Measurements from ENCODE around the gene TGFBR3.
A peak's percentile ranks its signal among the peaks of the same experiment; 100 is the strongest.

TGFBR3 gene

DNA sequence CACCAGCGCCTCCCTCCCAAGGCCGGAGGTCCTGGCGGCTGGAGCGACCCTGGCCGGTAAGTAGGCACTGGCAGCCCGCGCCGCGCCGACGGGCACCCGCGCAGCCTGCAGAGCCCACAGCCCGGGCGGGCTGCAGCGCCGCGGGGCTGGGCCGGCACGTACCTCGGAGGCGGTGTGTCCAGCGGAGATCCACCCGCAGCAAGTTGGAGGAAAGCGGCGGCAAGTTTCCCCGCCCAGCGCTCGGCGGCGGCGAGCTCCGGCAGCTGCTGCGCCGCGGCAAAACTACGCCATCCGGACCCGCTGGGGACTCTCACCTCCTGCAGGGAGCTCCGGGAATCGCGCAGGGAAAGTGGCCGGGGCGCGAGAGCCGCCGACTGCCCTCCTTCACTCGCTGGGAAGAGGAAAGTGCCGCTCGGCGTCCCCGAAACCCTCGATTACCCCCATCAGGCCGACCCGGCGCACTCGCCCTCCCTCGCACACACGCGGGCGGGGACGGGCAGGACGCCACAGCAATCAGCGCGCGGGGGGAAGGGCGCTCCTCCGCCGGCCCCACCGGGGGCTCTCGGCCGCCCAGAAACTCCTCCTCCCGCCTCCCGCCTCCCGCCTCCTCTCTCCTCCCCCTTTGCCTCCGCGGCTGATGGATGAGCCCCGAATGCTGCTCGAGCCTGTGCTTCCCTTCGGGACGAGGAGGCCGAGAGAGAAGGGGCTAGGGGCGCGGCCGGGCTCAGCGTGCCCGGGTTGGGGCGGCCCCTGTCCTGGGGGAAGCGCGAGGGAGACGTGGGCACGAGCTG lies at the start of gene TGFBR3 (continued):
- TF ChIP-seq, protein P1, sequence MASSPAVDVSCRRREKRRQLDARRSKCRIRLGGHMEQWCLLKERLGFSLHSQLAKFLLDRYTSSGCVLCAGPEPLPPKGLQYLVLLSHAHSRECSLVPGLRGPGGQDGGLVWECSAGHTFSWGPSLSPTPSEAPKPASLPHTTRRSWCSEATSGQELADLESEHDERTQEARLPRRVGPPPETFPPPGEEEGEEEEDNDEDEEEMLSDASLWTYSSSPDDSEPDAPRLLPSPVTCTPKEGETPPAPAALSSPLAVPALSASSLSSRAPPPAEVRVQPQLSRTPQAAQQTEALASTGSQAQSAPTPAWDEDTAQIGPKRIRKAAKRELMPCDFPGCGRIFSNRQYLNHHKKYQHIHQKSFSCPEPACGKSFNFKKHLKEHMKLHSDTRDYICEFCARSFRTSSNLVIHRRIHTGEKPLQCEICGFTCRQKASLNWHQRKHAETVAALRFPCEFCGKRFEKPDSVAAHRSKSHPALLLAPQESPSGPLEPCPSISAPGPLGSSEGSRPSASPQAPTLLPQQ (tag by site-specific recombination; IDR thresholded peaks at IDR 0.05) = peak; percentile 99
- TF ChIP-seq, protein P2, sequence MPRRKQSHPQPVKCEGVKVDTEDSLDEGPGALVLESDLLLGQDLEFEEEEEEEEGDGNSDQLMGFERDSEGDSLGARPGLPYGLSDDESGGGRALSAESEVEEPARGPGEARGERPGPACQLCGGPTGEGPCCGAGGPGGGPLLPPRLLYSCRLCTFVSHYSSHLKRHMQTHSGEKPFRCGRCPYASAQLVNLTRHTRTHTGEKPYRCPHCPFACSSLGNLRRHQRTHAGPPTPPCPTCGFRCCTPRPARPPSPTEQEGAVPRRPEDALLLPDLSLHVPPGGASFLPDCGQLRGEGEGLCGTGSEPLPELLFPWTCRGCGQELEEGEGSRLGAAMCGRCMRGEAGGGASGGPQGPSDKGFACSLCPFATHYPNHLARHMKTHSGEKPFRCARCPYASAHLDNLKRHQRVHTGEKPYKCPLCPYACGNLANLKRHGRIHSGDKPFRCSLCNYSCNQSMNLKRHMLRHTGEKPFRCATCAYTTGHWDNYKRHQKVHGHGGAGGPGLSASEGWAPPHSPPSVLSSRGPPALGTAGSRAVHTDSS (tag by site-specific recombination; IDR thresholded peaks at IDR 0.05) = 0 out of 2 replicates have a peak, but pooled peaks have one; percentile 6
- TF ChIP-seq ZNF658 (tag by site-specific recombination; IDR thresholded peaks at IDR 0.05) (no peak), ZNF530 (tag by site-specific recombination; IDR thresholded peaks at IDR 0.05; ENCODE audit: low read depth) (no peak), KLF16 (tag by site-specific recombination; IDR thresholded peaks at IDR 0.05) (peak; percentile 92), ZNF837 (tag by site-specific recombination; IDR thresholded peaks at IDR 0.05) (peak; percentile 72; the same call in 1 of the 2 replicates), ZNF112 (tag by site-specific recombination; IDR thresholded peaks at IDR 0.05) (no peak), ZNF23 (tag by site-specific recombination; IDR thresholded peaks at IDR 0.05; ENCODE audit: borderline replicate concordance) (no peak), ZNF549 (tag by site-specific recombination; IDR thresholded peaks at IDR 0.05) (no peak), PRDM1 (tag by site-specific recombination; IDR thresholded peaks at IDR 0.05) (peak; percentile 98)
- TF ChIP-seq, protein P3, sequence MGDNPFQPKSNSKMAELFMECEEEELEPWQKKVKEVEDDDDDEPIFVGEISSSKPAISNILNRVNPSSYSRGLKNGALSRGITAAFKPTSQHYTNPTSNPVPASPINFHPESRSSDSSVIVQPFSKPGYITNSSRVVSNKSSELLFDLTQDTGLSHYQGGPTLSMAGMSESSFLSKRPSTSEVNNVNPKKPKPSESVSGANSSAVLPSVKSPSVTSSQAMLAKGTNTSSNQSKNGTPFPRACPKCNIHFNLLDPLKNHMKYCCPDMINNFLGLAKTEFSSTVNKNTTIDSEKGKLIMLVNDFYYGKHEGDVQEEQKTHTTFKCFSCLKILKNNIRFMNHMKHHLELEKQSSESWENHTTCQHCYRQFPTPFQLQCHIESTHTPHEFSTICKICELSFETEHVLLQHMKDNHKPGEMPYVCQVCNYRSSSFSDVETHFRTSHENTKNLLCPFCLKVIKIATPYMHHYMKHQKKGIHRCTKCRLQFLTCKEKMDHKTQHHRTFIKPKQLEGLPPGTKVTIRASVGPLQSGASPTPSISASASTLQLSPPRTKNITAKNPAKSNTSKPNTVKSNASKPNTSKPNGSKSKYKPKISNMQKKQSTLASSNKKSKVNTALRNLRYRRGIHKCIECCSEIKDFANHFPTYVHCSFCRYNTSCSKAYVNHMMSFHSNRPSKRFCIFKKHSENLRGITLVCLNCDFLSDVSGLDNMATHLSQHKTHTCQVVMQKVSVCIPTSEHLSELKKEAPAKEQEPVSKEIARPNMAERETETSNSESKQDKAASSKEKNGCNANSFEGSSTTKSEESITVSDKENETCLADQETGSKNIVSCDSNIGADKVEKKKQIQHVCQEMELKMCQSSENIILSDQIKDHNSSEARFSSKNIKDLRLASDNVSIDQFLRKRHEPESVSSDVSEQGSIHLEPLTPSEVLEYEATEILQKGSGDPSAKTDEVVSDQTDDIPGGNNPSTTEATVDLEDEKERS (tag by site-specific recombination; IDR thresholded peaks at IDR 0.05) = 0 out of 2 replicates have a peak, but pooled peaks have one; percentile 30
- TF ChIP-seq, protein P4, sequence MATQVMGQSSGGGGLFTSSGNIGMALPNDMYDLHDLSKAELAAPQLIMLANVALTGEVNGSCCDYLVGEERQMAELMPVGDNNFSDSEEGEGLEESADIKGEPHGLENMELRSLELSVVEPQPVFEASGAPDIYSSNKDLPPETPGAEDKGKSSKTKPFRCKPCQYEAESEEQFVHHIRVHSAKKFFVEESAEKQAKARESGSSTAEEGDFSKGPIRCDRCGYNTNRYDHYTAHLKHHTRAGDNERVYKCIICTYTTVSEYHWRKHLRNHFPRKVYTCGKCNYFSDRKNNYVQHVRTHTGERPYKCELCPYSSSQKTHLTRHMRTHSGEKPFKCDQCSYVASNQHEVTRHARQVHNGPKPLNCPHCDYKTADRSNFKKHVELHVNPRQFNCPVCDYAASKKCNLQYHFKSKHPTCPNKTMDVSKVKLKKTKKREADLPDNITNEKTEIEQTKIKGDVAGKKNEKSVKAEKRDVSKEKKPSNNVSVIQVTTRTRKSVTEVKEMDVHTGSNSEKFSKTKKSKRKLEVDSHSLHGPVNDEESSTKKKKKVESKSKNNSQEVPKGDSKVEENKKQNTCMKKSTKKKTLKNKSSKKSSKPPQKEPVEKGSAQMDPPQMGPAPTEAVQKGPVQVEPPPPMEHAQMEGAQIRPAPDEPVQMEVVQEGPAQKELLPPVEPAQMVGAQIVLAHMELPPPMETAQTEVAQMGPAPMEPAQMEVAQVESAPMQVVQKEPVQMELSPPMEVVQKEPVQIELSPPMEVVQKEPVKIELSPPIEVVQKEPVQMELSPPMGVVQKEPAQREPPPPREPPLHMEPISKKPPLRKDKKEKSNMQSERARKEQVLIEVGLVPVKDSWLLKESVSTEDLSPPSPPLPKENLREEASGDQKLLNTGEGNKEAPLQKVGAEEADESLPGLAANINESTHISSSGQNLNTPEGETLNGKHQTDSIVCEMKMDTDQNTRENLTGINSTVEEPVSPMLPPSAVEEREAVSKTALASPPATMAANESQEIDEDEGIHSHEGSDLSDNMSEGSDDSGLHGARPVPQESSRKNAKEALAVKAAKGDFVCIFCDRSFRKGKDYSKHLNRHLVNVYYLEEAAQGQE (tag by site-specific recombination; IDR thresholded peaks at IDR 0.05) = no peak
- TF ChIP-seq, protein P5, sequence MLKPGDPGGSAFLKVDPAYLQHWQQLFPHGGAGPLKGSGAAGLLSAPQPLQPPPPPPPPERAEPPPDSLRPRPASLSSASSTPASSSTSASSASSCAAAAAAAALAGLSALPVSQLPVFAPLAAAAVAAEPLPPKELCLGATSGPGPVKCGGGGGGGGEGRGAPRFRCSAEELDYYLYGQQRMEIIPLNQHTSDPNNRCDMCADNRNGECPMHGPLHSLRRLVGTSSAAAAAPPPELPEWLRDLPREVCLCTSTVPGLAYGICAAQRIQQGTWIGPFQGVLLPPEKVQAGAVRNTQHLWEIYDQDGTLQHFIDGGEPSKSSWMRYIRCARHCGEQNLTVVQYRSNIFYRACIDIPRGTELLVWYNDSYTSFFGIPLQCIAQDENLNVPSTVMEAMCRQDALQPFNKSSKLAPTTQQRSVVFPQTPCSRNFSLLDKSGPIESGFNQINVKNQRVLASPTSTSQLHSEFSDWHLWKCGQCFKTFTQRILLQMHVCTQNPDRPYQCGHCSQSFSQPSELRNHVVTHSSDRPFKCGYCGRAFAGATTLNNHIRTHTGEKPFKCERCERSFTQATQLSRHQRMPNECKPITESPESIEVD (tag by site-specific recombination; IDR thresholded peaks at IDR 0.05) = peak; percentile 30; the same call in 1 of the 2 replicates

DNA sequence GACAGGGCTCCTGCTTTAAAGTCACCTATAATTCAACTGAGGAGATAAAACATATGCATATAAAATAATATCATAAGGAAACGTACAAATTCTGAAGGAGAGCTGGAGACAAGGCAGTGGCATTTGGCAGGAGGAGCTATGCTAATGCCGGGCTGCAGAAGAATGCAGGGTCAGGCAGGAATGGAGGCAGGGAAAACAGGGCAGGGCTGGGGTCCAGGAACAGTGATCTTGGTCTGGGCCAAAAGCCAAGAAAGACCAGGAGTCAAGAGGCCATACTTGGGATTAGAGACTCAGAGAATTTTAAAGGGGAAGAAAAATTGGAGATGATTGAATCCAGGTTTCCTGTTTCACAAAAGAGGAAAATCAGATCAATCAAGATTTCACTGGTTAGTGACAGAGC lies 43.3 kb upstream of the TGFBR3 start:
- ChIA-PET POLR2A (no interaction called here), CTCF (interaction anchor here (0.6 to 5.0 kb wide), 10 partner anchors 67 to 889 kb away, joined by 3 to 23 read pairs (median 5); no protein-coding TSS in a partner anchor)
- no peaks in the 10 kb centered on the region for H3K4me1 ChIP-seq (ENCODE audit: control insufficient read depth, insufficient read depth, low read length)
- no peaks in the 10 kb centered on the region for H3K9me3 ChIP-seq (ENCODE audit: control insufficient read depth, insufficient read depth, low read depth, low read length)
- no peaks in the 10 kb centered on the region for H3K36me3 ChIP-seq (ENCODE audit: control insufficient read depth in 2 of 2, insufficient read depth in 1 of 2, low read length in 2 of 2)
- no peak overlapping the region for H3K27ac ChIP-seq (ENCODE audit: extremely low read depth, low read depth, low read length)
- no peak overlapping the region for H3K4me3 ChIP-seq (ENCODE audit: low read depth, low read length)
- TF ChIP-seq KLF1 (tag by site-specific recombination; IDR thresholded peaks at IDR 0.05) = no peak
- TF ChIP-seq SP2 (tag by site-specific recombination; IDR thresholded peaks at IDR 0.05) = no peak
- TF ChIP-seq, protein P6, sequence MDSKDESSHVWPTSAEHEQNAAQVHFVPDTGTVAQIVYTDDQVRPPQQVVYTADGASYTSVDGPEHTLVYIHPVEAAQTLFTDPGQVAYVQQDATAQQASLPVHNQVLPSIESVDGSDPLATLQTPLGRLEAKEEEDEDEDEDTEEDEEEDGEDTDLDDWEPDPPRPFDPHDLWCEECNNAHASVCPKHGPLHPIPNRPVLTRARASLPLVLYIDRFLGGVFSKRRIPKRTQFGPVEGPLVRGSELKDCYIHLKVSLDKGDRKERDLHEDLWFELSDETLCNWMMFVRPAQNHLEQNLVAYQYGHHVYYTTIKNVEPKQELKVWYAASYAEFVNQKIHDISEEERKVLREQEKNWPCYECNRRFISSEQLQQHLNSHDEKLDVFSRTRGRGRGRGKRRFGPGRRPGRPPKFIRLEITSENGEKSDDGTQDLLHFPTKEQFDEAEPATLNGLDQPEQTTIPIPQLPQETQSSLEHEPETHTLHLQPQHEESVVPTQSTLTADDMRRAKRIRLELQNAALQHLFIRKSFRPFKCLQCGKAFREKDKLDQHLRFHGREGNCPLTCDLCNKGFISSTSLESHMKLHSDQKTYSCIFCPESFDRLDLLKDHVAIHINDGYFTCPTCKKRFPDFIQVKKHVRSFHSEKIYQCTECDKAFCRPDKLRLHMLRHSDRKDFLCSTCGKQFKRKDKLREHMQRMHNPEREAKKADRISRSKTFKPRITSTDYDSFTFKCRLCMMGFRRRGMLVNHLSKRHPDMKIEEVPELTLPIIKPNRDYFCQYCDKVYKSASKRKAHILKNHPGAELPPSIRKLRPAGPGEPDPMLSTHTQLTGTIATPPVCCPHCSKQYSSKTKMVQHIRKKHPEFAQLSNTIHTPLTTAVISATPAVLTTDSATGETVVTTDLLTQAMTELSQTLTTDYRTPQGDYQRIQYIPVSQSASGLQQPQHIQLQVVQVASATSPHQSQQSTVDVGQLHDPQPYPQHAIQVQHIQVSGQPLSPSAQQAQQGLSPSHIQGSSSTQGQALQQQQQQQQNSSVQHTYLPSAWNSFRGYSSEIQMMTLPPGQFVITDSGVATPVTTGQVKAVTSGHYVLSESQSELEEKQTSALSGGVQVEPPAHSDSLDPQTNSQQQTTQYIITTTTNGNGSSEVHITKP (tag by site-specific recombination; IDR thresholded peaks at IDR 0.05) = peak; percentile 24; the same call in 1 of the 2 replicates
- no peak for TF ChIP-seq SALL2 (tag by site-specific recombination; IDR thresholded peaks at IDR 0.05; ENCODE audit: borderline replicate concordance)
- no peak for TF ChIP-seq ZNF37A (tag by site-specific recombination; IDR thresholded peaks at IDR 0.05)
